ENCODE results near the gene NPR3.

DNA sequence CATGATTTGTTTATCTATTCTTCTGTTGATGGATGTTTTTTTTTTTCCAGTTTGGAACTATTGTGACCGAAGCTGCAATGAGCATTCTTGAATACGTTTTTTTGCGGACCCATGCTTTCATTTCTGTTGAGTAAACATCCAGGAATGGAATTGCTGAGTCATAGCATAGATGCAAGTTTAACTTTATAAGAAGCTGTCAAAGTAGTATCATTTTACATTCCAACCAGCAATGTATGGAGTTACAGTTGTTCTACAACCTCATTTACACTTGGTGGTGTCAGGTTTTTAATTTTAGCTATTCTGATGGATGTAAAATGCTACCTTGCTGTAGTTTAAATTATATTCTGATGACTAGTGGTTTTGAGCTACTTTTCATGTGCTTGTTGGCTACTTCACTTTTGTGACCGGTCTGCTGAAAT, 49.0 kb downstream of the NPR3 start:
- TF ChIP-seq, protein P1, sequence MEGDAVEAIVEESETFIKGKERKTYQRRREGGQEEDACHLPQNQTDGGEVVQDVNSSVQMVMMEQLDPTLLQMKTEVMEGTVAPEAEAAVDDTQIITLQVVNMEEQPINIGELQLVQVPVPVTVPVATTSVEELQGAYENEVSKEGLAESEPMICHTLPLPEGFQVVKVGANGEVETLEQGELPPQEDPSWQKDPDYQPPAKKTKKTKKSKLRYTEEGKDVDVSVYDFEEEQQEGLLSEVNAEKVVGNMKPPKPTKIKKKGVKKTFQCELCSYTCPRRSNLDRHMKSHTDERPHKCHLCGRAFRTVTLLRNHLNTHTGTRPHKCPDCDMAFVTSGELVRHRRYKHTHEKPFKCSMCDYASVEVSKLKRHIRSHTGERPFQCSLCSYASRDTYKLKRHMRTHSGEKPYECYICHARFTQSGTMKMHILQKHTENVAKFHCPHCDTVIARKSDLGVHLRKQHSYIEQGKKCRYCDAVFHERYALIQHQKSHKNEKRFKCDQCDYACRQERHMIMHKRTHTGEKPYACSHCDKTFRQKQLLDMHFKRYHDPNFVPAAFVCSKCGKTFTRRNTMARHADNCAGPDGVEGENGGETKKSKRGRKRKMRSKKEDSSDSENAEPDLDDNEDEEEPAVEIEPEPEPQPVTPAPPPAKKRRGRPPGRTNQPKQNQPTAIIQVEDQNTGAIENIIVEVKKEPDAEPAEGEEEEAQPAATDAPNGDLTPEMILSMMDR (IDR thresholded peaks at IDR 0.05) = no peak
- TF ChIP-seq POLR2A (IDR thresholded peaks at IDR 0.05) = no peak
- no peak for TF ChIP-seq POLR2AphosphoS5 (IDR thresholded peaks at IDR 0.05; ENCODE audit: insufficient read depth in 1 of 2, low read depth in 1 of 2)
